Parathyroid adenoma (tissue), 2 donors: ENCODE results near the gene HBE1.
"Not testable (repeated sequence)": the region's sequence is repeated elsewhere in the genome, so short reads cannot be mapped to it uniquely, and the experiment has no call there.

Source experiments
- H2AFZ ChIP-seq: fragments of 300-600 bp; sonication (generic); one replicate; pipeline ENCODE4 v1.7.0; 2017; ENCODE audit warnings: antibody characterized with exemption, mild to moderate bottlenecking
- H3K27ac ChIP-seq: fragments of 300-600 bp; sonication (generic); one replicate; pipeline ENCODE4 v1.7.0; 2017
- H3K27me3 ChIP-seq: fragments of 300-600 bp; sonication (generic); one replicate; pipeline ENCODE4 v1.7.0; 2017; ENCODE audit warnings: low read length; ENCODE audit not compliant: control insufficient read depth, insufficient read depth
- H3K36me3 ChIP-seq: fragments of 300-600 bp; sonication (generic); one replicate; pipeline ENCODE4 v1.7.0; 2017; ENCODE audit warnings: low read length; ENCODE audit not compliant: control insufficient read depth, insufficient read depth
- H3K4me1 ChIP-seq: fragments of 300-600 bp; sonication (generic); one replicate; pipeline ENCODE4 v1.7.0; 2017; ENCODE audit warnings: control low read depth
- H3K4me2 ChIP-seq: fragments of 300-600 bp; sonication (generic); one replicate; pipeline ENCODE4 v1.7.0; 2017; ENCODE audit warnings: low read length
- H3K4me3 ChIP-seq: fragments of 300-600 bp; sonication (generic); one replicate; pipeline ENCODE4 v1.7.0; 2017; ENCODE audit warnings: low read depth, low read length
- H3K79me2 ChIP-seq: fragments of 300-600 bp; sonication (generic); one replicate; pipeline ENCODE4 v1.7.0; 2017; ENCODE audit warnings: control low read depth
- H3K9ac ChIP-seq: fragments of 300-600 bp; sonication (generic); one replicate; pipeline ENCODE4 v1.7.0; 2017; ENCODE audit warnings: mild to moderate bottlenecking
- H3K9me3 ChIP-seq: fragments of 300-600 bp; sonication (generic); one replicate; pipeline ENCODE4 v1.7.0; 2017; ENCODE audit warnings: low read length; ENCODE audit not compliant: control insufficient read depth
- CTCF ChIP-seq: fragments of 300-600 bp; sonication (generic); IDR thresholded peaks from one replicate; pipeline ENCODE4 v1.7.0; 2017; ENCODE audit warnings: antibody characterized with exemption, mild to moderate bottlenecking
- donor health status: primary hyperparathyroidism.

HBE1 gene

GRCh38 chr11:5254023-5254422 is 15.7 kb downstream of the HBE1 start:
- not testable (repeated sequence) for H3K4me1 ChIP-seq, H3K36me3 ChIP-seq, H3K9me3 ChIP-seq, H3K9ac ChIP-seq, H3K4me2 ChIP-seq, H3K79me2 ChIP-seq, H2AFZ ChIP-seq, H3K27me3 ChIP-seq, H3K4me3 ChIP-seq, H3K27ac ChIP-seq

GRCh38 chr11:5253440-5253839 is 16.3 kb downstream of the HBE1 start:
- H3K4me3 ChIP-seq, H3K9me3 ChIP-seq, H3K4me2 ChIP-seq, H3K36me3 ChIP-seq, H3K4me1 ChIP-seq, H3K9ac ChIP-seq, H3K27me3 ChIP-seq, H2AFZ ChIP-seq, H3K79me2 ChIP-seq, H3K27ac ChIP-seq: not testable (repeated sequence)

- Histone ChIP-seq H3K27ac (no peak overlapping the region), H3K4me1 (no peaks in the 10 kb centered on the region), H3K27me3 (no peaks in the 10 kb centered on the region), H3K4me2 (no peak overlapping the region), H2AFZ (no peak overlapping the region), H3K4me3 (no peak overlapping the region), H3K9ac (no peak overlapping the region), H3K9me3 (no peaks in the 10 kb centered on the region), H3K79me2 (no peaks in the 10 kb centered on the region), H3K36me3 (no peaks in the 10 kb centered on the region)
- TF ChIP-seq CTCF, result no peak
Observed at GRCh38 chr11:5252919-5253265, 16.9 kb downstream of the HBE1 start.

GRCh38 chr11:5252192-5252918 is 17.4 kb downstream of the HBE1 start:
- H3K36me3 ChIP-seq, result no peaks in the 10 kb centered on the region
- H3K27ac ChIP-seq, result no peak overlapping the region
- H3K4me3 ChIP-seq, result no peak overlapping the region
- H3K27me3 ChIP-seq, result no peaks in the 10 kb centered on the region
- H2AFZ ChIP-seq, result no peak overlapping the region
- no peak overlapping the region for H3K9ac ChIP-seq
- H3K4me1 ChIP-seq, result no peaks in the 10 kb centered on the region
- TF ChIP-seq CTCF, result no peak
- no peak overlapping the region for H3K4me2 ChIP-seq
- H3K79me2 ChIP-seq, result no peaks in the 10 kb centered on the region
- no peaks in the 10 kb centered on the region for H3K9me3 ChIP-seq

GRCh38 chr11:5251746-5252145 is 18.0 kb downstream of the HBE1 start:
- H3K36me3 ChIP-seq, result no peaks in the 10 kb centered on the region
- no peak overlapping the region for H3K9ac ChIP-seq
- no peak overlapping the region for H2AFZ ChIP-seq
- H3K9me3 ChIP-seq, result no peaks in the 10 kb centered on the region
- no peak overlapping the region for H3K4me2 ChIP-seq
- H3K4me3 ChIP-seq, result no peak overlapping the region
- H3K27ac ChIP-seq, result no peak overlapping the region
- H3K27me3 ChIP-seq, result no peaks in the 10 kb centered on the region
- no peak for TF ChIP-seq CTCF
- H3K79me2 ChIP-seq, result no peaks in the 10 kb centered on the region
- H3K4me1 ChIP-seq, result no peaks in the 10 kb centered on the region
